HFFc6 (cell line): ENCODE results near the gene SYNPO2L. TPM values are rescaled to one million over a fixed set of nuclear protein-coding genes. Genes with fewer than 3 reads are reported as not detected.
A peak's percentile ranks its signal among the peaks of the same experiment; 100 is the strongest.
"Not testable (repeated sequence)": the region's sequence is repeated elsewhere in the genome, so short reads cannot be mapped to it uniquely, and the experiment has no call there.

Experiments used
- DNase-seq: peaks from one replicate; pipeline ENCODE4 v3.0.0-alpha.2; 2018
- H3K27ac Mint-ChIP-seq: 2 replicates; pipeline ENCODE4 v1.8.0; 2020; ENCODE audit warnings: mild to moderate bottlenecking, mixed read lengths
- H3K27me3 Mint-ChIP-seq: 2 replicates; pipeline ENCODE4 v1.8.0; 2021; ENCODE audit warnings: mild to moderate bottlenecking, moderate library complexity, mixed read lengths; ENCODE audit not compliant: insufficient read depth
- H3K36me3 Mint-ChIP-seq: 2 replicates; pipeline ENCODE4 v1.8.0; 2021; ENCODE audit warnings: low read depth, mixed read lengths
- H3K4me1 Mint-ChIP-seq: 2 replicates; pipeline ENCODE4 v1.8.0; 2020; ENCODE audit warnings: low read depth, mixed read lengths
- H3K4me3 Mint-ChIP-seq: 2 replicates; pipeline ENCODE4 v1.8.0; 2020; ENCODE audit warnings: mild to moderate bottlenecking, moderate library complexity, mixed read lengths
- H3K9me3 Mint-ChIP-seq: 2 replicates; pipeline ENCODE4 v1.8.0; 2020; ENCODE audit warnings: mild to moderate bottlenecking, mixed read lengths
- CTCF ChIP-seq: fragments of 200-600 bp; sonication (generic); IDR thresholded peaks from 2 replicates; pipeline ENCODE4 v1.5.0; 2021; ENCODE audit warnings: antibody characterized with exemption, mild to moderate bottlenecking
- long read RNA-seq: library from polyadenylated mRNA; unstranded; transcript quantifications from one replicate; pipeline ENCODE4 v2.0.0, GENCODE V29; 2019
- total RNA-seq, 6 experiments: library from RNA; stranded (reverse); fragmentation: NEBNext Ultra II Directional; extraction: Animal tissue kit (Norgen Biotek cat#: 25700); gene quantifications; 2 replicates in 1 of 6; 3 replicates in 5 of 6; pipeline ENCODE4 v1.2.3, GENCODE V29; 2021

Gene SYNPO2L
- 1 to 10 TPM; 1.5 to 3.3 (median 1.6) TPM for total RNA-seq
- long read RNA-seq, partial matches to known transcripts: 0 of 2 reads
- long read RNA-seq, other reads (novel, unspliced or antisense): 2 of 2 reads

- Mint-ChIP-seq H3K36me3 (no peaks in the 10 kb centered on the region), H3K4me1 (peaks cover 10% of the 10 kb centered on the region), H3K9me3 (no peaks in the 10 kb centered on the region), H3K27me3 (peaks cover 7% of the 10 kb centered on the region), H3K4me3 (no peak within 1 kb of the TSS), H3K27ac (no peak within 1 kb of the TSS)
- TF ChIP-seq CTCF: no peak
- DNase-seq: no peak
These were observed at the start of gene SYNPO2L for GRCh38 chr10:73655990-73656298. SYNPO2L (minus strand) TSS chr10:73656029; CDS start chr10:73655922, 107 bp downstream.

- not testable (repeated sequence) for H3K4me3 Mint-ChIP-seq
- H3K4me1 Mint-ChIP-seq: peaks cover 23% of the 10 kb centered on the region
These were observed 48.1 kb upstream of the SYNPO2L start for GRCh38 chr10:73703924-73704323.

GRCh38 chr10:73698819-73699218, 43.0 kb upstream of the SYNPO2L start:
- H3K36me3 Mint-ChIP-seq, DNase-seq, H3K4me1 Mint-ChIP-seq, H3K9me3 Mint-ChIP-seq, H3K27me3 Mint-ChIP-seq, H3K27ac Mint-ChIP-seq, H3K4me3 Mint-ChIP-seq: not testable (repeated sequence)

More at GRCh38 chr10:73703924-73704323, 48.1 kb upstream of the SYNPO2L start:
- H3K27ac Mint-ChIP-seq, H3K9me3 Mint-ChIP-seq, DNase-seq, H3K27me3 Mint-ChIP-seq: not testable (repeated sequence)
- peaks cover 13% of the 10 kb centered on the region; the same call in 1 of the 2 replicates for H3K36me3 Mint-ChIP-seq

GRCh38 chr10:73697675-73698159, 41.9 kb upstream of the SYNPO2L start, which contains the start of gene AGAP5:
AGAP5 (minus strand) TSS chr10:73698109; CDS start chr10:73697755, 354 bp downstream.
- not testable (repeated sequence) for H3K27ac Mint-ChIP-seq, H3K4me3 Mint-ChIP-seq, H3K36me3 Mint-ChIP-seq, H3K27me3 Mint-ChIP-seq, H3K4me1 Mint-ChIP-seq, DNase-seq, H3K9me3 Mint-ChIP-seq

GRCh38 chr10:73695302-73695701, 39.5 kb upstream of the SYNPO2L start:
- H3K4me3 Mint-ChIP-seq, H3K27ac Mint-ChIP-seq, H3K9me3 Mint-ChIP-seq, DNase-seq, H3K36me3 Mint-ChIP-seq, H3K27me3 Mint-ChIP-seq, H3K4me1 Mint-ChIP-seq: not testable (repeated sequence)

- H3K4me1 Mint-ChIP-seq, H3K27me3 Mint-ChIP-seq, H3K36me3 Mint-ChIP-seq, DNase-seq, H3K4me3 Mint-ChIP-seq, H3K27ac Mint-ChIP-seq, H3K9me3 Mint-ChIP-seq: not testable (repeated sequence)
These were observed 34.9 kb upstream of the SYNPO2L start for GRCh38 chr10:73690755-73691154.

- not testable (repeated sequence) for H3K27ac Mint-ChIP-seq
These were observed 33.8 kb upstream of the SYNPO2L start for GRCh38 chr10:73689596-73689995.

GRCh38 chr10:73687641-73688040, 31.8 kb upstream of the SYNPO2L start:
- not testable (repeated sequence) for H3K27ac Mint-ChIP-seq, H3K9me3 Mint-ChIP-seq, H3K36me3 Mint-ChIP-seq, H3K27me3 Mint-ChIP-seq, H3K4me1 Mint-ChIP-seq, DNase-seq, H3K4me3 Mint-ChIP-seq

More at GRCh38 chr10:73689596-73689995, 33.8 kb upstream of the SYNPO2L start:
- H3K4me3 Mint-ChIP-seq, H3K9me3 Mint-ChIP-seq, H3K4me1 Mint-ChIP-seq, H3K27me3 Mint-ChIP-seq, H3K36me3 Mint-ChIP-seq, DNase-seq: not testable (repeated sequence)

GRCh38 chr10:73674546-73674945, 18.7 kb upstream of the SYNPO2L start:
- H3K27ac Mint-ChIP-seq, H3K4me1 Mint-ChIP-seq: not testable (repeated sequence)

GRCh38 chr10:73668378-73668777, 12.5 kb upstream of the SYNPO2L start:
- H3K36me3 Mint-ChIP-seq, H3K27me3 Mint-ChIP-seq, DNase-seq, H3K4me3 Mint-ChIP-seq, H3K9me3 Mint-ChIP-seq: not testable (repeated sequence)
- Mint-ChIP-seq H3K27ac (peak overlapping the region; percentile 32; the same call in 1 of the 2 replicates), H3K4me1 (peaks cover 23% of the 10 kb centered on the region)

More at GRCh38 chr10:73674546-73674945, 18.7 kb upstream of the SYNPO2L start:
- not testable (repeated sequence) for DNase-seq, H3K4me3 Mint-ChIP-seq, H3K9me3 Mint-ChIP-seq, H3K27me3 Mint-ChIP-seq, H3K36me3 Mint-ChIP-seq

- Mint-ChIP-seq H3K4me1 (peaks cover 38% of the 10 kb centered on the region), H3K27ac (peak overlapping the region; percentile 95)
- H3K4me3 Mint-ChIP-seq, H3K27me3 Mint-ChIP-seq, H3K9me3 Mint-ChIP-seq, H3K36me3 Mint-ChIP-seq: not testable (repeated sequence)
- peak; percentile 83 for DNase-seq
These were observed 10.5 kb upstream of the SYNPO2L start for GRCh38 chr10:73666153-73666809.

- H3K27ac Mint-ChIP-seq, H3K36me3 Mint-ChIP-seq, DNase-seq, H3K9me3 Mint-ChIP-seq, H3K4me3 Mint-ChIP-seq, H3K27me3 Mint-ChIP-seq: not testable (repeated sequence)
- H3K4me1 Mint-ChIP-seq: peaks cover 45% of the 10 kb centered on the region
These were observed 9.8 kb upstream of the SYNPO2L start for GRCh38 chr10:73665581-73665980.
